ENCODE results near the gene SUMO2.

GRCh38 chr17:75173526-75173925 lies 9.2 kb downstream of the SUMO2 start:
- TF ChIP-seq CTCF (IDR thresholded peaks at IDR 0.05; ENCODE audit: low read length) (no peak), EZH2 (IDR thresholded peaks at IDR 0.05; ENCODE audit: borderline replicate concordance, low read length) (no peak)

All from OCI-LY1 (cell line).